Adipocyte (in vitro differentiated cells): ENCODE measurements around the gene ASTN2.

ENCODE experiments used
- DNase-seq: peaks from one replicate; pipeline ENCODE4 v3.0.0-alpha.2; 2015; ENCODE audit warnings: low read depth
- H3K27me3 ChIP-seq: replicated peaks from 2 replicates; pipeline ENCODE4 v1.7.0; 2013; ENCODE audit warnings: mild to moderate bottlenecking, low read length, moderate library complexity; ENCODE audit not compliant: control insufficient read depth, insufficient read depth
- H3K36me3 ChIP-seq: 2 replicates; pipeline ENCODE4 v1.7.0; 2013; ENCODE audit warnings: low read length, mild to moderate bottlenecking, moderate library complexity; ENCODE audit not compliant: control insufficient read depth, insufficient read depth, severe bottlenecking
- H3K4me1 ChIP-seq: 2 replicates; pipeline ENCODE4 v1.7.0; 2013; ENCODE audit warnings: mild to moderate bottlenecking, low read length, moderate library complexity; ENCODE audit not compliant: control insufficient read depth, insufficient read depth
- H3K4me3 ChIP-seq: 2 replicates; pipeline ENCODE4 v1.7.0; 2013; ENCODE audit warnings: mild to moderate bottlenecking, low read length, moderate library complexity
- H3K9ac ChIP-seq: 2 replicates; pipeline ENCODE4 v1.7.0; 2013; ENCODE audit warnings: mild to moderate bottlenecking, low read length, moderate library complexity
- H3K9me3 ChIP-seq: 2 replicates; pipeline ENCODE4 v1.7.0; 2013; ENCODE audit warnings: mild to moderate bottlenecking, low read length, moderate library complexity; ENCODE audit not compliant: control insufficient read depth

The ASTN2 gene

DNA sequence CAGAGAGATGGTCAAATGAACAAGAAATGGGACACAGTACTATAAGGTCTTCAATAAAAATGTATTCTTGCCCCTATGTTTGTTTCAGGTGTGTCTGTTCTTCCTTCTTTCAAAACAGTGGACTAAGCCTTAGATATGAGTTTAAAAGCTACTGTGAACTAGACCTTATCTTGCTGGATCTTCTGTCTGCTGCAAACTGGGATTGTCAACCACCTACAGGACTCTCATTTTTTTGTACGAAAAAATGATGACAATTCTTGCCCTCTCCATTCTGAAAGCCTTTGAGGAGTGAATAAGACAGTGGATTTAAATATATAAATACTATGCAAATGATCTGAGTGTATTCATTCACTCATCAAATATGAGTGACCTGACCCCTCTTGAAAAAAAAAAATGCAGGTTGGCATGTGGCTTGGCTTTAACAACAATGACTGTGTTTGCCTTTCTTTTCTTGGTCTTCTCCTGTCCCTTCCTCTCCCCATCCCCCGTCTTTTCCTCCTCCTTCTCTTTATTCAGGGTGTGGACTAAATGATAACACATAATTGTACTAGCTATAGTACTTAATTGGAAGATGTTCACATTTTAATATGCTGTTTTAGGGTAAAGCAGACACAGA is 963.2 kb downstream of the ASTN2 start:
- H3K4me1 ChIP-seq = peaks cover 35% of the 10 kb centered on the region
- H3K9ac ChIP-seq = no peak overlapping the region
- H3K27me3 ChIP-seq = no peaks in the 10 kb centered on the region
- no peak overlapping the region for H3K4me3 ChIP-seq
- H3K36me3 ChIP-seq = no peaks in the 10 kb centered on the region
- no peak for DNase-seq
- H3K9me3 ChIP-seq = peaks cover 4% of the 10 kb centered on the region

DNA sequence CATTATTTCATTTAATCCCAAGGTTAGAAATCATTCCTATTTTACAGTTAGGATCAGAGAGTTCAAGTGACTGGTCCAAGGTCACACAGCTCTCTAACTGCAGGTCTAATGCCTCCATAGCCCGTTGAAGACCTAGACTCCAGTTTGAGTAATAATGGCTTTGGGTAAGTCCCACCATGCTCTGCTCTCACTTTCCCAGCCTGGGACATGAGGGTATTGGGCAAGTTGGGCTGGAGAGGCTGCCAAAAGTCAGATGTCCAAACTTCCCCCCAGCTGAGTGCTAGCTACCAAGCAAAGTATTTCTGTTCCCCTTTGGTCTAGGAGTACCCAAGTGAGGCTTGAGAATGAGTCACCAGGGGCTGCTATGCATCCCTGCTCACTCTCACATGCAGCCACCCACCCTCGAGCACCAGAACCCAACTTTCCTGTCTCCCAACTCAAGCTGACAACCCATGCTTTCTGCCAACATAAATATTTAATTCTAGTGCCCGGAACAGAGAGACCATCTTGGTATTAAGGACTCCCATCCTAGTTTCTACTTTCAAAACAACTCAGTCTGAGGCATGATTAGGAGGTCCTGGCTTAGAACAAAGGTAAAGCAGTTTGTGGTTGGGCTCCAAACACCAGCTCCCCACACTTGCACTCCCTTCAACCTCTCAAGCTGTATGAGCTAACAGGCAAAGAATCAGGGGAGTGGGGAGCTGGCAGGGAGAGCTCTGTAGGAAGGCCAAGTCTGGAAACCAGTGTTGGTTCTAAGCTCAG is 964.3 kb downstream of the ASTN2 start:
- no peaks in the 10 kb centered on the region for H3K27me3 ChIP-seq
- H3K4me1 ChIP-seq = peaks cover 45% of the 10 kb centered on the region
- H3K9ac ChIP-seq = no peak overlapping the region
- no peaks in the 10 kb centered on the region for H3K36me3 ChIP-seq
- no peaks in the 10 kb centered on the region for H3K9me3 ChIP-seq
- DNase-seq = peak; percentile 90
- H3K4me3 ChIP-seq = no peak overlapping the region

DNA sequence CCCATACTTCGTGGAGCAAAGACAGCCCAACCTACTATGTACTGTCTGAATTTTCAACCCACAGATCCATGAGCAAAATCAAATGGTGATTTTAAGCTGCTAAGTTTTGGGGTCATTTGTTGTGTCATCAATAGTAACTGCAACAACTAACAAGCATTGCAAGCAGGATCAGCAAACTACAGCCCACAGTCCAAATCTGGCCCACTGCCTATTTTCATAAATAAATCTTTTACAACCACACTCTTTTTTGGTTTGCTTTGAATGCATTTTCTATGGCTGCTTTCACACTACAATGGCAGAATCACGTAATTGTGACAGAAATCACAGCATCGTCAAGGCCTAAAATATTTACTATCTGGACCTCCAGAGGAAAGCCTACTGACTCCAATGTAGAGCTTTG is 964.9 kb downstream of the ASTN2 start:
- Histone ChIP-seq H3K9me3 (no peaks in the 10 kb centered on the region), H3K4me3 (no peak overlapping the region), H3K36me3 (no peaks in the 10 kb centered on the region), H3K9ac (no peak overlapping the region), H3K27me3 (no peaks in the 10 kb centered on the region), H3K4me1 (peaks cover 48% of the 10 kb centered on the region)
- no peak for DNase-seq

DNA sequence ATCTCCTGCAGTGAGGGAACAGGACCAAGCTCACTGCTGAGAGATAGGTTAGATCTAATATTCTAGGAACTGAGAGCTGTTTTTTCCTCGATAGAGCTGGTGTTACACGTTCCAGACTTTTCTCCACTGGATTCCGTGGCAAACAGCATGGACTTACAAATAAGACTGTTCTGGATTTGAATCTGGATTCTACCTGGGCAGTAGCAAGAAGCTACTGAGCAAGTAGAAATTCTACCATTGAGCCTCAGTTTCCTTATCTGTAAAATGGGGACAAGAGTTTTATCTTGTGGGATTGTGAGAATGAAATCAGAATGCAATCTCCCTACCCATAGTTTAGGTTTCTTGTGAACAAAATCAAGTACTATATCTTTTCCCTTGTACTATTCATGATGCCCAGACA is 966.4 kb downstream of the ASTN2 start:
- Histone ChIP-seq H3K9me3 (no peaks in the 10 kb centered on the region), H3K27me3 (no peaks in the 10 kb centered on the region), H3K4me3 (no peak overlapping the region)

DNA sequence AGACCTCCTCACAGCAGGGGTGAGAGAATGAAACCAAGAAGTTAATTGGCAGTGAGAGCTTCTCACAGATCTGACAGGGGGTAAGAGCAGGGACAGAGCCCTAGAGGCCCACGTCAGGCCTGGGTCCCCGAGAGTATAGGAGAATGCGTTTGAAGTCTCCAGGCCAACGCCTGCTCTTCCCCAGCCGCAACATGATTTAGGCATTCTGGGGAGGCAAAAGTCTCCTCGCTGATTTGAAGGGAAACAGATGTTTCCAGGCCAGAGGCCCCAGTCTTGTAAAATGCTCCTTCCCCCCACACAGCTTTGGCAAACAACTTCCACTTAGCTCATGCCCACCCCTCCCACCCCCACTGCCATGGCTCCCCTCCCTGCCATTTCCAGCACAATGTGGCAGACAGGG is 966.9 kb downstream of the ASTN2 start:
- DNase-seq = no peak
- no peaks in the 10 kb centered on the region for H3K9me3 ChIP-seq
- H3K27me3 ChIP-seq = no peaks in the 10 kb centered on the region
- no peaks in the 10 kb centered on the region for H3K36me3 ChIP-seq
- no peak overlapping the region for H3K4me3 ChIP-seq
- no peak overlapping the region for H3K9ac ChIP-seq
- H3K4me1 ChIP-seq = peaks cover 40% of the 10 kb centered on the region

More for the DNA sequence above, 966.4 kb downstream of the ASTN2 start:
- Histone ChIP-seq H3K4me1 (peaks cover 43% of the 10 kb centered on the region), H3K9ac (no peak overlapping the region), H3K36me3 (no peaks in the 10 kb centered on the region)
- DNase-seq = no peak

DNA sequence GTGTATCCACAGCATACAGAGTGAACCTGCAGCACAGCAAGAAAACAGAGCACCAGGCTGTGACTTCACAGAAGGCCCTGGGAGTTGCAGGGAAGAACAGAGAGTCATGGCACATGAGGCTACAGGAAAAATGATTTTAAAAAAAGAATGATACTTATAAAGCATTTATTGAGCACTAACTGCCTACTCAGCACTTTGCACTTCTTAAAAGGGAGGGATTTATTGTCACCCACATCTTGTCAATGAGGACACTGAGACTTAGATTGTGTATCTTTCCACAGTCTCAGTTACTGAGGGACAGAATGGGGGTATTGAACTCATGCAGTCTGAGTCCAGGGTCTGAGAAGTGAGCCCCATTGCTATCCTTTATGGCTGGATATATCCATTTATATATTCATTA is 972.3 kb downstream of the ASTN2 start:
- H3K9ac ChIP-seq = no peak overlapping the region
- peaks cover 14% of the 10 kb centered on the region for H3K4me1 ChIP-seq
- H3K4me3 ChIP-seq = no peak overlapping the region
- no peaks in the 10 kb centered on the region for H3K36me3 ChIP-seq
- H3K27me3 ChIP-seq = no peaks in the 10 kb centered on the region
- no peaks in the 10 kb centered on the region for H3K9me3 ChIP-seq
- no peak for DNase-seq

DNA sequence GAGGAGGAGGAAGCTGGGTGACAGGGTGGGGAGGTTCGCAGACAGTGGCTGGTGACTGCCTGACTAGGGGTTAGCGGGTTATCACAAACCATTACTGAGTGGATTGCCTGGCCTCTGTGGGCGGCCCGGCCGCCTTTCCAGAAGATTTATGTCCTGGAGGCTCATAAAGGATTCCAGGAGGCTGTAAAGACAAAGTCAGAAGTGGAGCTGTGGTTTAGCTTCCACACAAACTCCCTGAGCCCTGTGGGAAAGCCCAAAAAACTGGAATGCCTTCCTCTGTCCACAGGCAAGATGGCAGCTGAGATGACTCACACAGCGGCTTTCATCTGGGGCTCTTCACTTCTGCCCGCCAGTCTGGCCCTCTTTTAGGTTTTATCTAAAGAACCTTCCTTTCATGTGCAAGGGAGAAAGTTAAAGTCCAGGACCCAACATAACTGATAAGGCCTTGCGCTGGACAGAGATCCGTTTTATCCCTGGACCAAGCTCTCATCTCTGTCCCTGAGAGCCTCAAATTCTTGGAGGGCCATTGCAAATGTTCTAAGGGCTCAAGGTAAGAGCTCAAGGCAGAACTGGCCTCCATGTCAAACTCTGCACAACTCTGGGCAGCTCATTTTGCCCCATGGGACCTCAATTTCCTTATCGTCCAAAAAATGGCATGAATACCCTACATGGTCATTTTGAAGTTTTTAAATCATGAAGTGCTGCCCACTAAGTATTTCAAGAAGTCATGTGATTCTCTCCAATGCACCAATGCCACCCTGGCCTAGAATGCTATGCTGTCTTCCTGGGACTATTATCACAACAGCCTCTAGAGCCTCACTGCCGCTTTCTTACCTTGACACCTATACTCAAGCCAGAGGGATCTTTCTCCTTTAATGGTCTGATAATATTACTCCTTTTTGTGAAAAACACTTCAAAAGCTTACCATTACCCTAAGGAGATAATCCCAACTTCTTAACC is 977.2 kb downstream of the ASTN2 start:
- Histone ChIP-seq H3K4me3 (no peak overlapping the region), H3K36me3 (no peaks in the 10 kb centered on the region), H3K4me1 (no peaks in the 10 kb centered on the region), H3K9me3 (no peaks in the 10 kb centered on the region), H3K9ac (no peak overlapping the region), H3K27me3 (no peaks in the 10 kb centered on the region)
- no peak for DNase-seq

DNA sequence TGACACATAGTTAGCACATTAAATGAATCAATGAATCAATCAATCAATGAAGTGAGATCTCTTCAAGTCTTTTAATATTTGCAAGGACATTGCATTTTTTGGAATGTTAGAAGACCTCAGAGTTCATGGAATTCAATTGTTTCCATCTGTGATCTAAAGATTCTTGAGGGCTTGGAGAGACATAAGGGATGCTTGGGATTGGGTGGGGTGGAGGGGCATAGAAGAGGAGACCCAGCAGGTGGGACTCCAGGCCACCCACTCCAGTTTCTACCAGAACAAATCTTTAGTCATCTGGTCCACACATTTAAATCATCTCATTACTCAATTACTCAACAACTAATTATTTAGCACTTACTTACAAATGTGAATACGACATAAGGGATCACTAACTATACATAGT is 978.7 kb downstream of the ASTN2 start:
- Histone ChIP-seq H3K36me3 (no peaks in the 10 kb centered on the region), H3K9ac (no peak overlapping the region), H3K9me3 (no peaks in the 10 kb centered on the region), H3K4me1 (no peaks in the 10 kb centered on the region), H3K4me3 (no peak overlapping the region), H3K27me3 (no peaks in the 10 kb centered on the region)
- no peak for DNase-seq

DNA sequence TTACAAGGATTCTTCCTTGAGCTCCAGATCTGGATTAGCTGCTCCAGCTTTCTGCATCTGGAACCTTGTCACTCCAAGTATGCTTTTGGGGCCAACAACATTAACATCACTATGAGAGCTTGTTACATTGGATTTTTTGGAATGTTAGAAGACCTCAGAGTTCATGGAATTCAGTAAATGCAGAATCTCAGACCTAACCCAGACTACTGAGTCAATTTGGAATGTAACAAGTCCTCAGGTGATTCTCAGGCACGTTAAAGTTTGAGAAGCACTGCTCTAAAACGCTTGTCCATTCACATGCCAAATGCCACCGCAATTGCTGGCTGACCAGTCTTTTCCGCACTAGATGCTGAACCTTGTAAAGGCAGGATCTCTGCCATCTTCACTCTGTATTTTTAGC is 979.2 kb downstream of the ASTN2 start:
- DNase-seq = peak; percentile 21
- Histone ChIP-seq H3K9me3 (no peaks in the 10 kb centered on the region), H3K4me1 (no peaks in the 10 kb centered on the region), H3K27me3 (no peaks in the 10 kb centered on the region), H3K9ac (no peak overlapping the region), H3K4me3 (no peak overlapping the region), H3K36me3 (no peaks in the 10 kb centered on the region)

DNA sequence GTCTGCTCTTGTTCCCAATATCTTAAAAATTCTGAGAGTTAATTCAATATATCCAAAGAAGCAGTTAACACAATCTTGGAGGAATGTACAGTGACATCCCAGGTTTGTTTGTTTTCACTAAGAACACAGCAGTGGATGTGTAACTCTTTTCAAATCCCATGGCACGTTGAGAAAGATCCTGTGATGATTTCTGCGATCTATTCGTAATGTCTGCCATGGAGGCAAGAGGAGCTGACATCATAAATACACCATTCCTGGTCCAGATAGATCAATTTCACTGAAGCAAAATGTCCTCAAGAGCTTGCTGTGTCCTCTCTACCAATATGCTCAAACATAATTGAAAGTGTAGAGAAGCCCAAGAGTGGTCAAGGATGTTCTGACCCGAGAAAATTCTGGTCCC is 980.5 kb downstream of the ASTN2 start:
- DNase-seq = no peak
- H3K9me3 ChIP-seq = no peaks in the 10 kb centered on the region
- no peaks in the 10 kb centered on the region for H3K27me3 ChIP-seq
- H3K9ac ChIP-seq = no peak overlapping the region
- H3K4me1 ChIP-seq = no peaks in the 10 kb centered on the region
- no peaks in the 10 kb centered on the region for H3K36me3 ChIP-seq
- no peak overlapping the region for H3K4me3 ChIP-seq

DNA sequence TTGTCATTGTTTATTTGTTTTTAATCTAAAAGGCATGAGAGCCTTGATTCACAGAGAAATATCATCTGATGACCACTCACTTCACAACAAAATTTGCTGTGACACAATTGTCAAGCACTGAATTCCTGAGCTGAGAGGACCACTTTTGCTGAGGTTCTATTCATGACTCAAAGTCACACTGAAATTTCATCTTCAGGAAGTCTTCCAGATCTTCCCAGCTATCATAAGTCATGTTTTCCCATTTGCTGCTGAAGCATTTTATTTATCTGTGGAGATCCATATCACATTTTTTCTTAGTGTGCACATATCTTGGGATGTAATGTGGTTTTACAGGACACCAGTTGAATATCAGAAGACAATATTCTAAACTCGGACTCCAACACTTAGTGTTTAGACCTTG is 982.8 kb downstream of the ASTN2 start:
- H3K27me3 ChIP-seq = no peaks in the 10 kb centered on the region
- DNase-seq = no peak
- no peaks in the 10 kb centered on the region for H3K36me3 ChIP-seq
- H3K9ac ChIP-seq = no peak overlapping the region
- no peaks in the 10 kb centered on the region for H3K9me3 ChIP-seq
- H3K4me1 ChIP-seq = no peaks in the 10 kb centered on the region
- H3K4me3 ChIP-seq = no peak overlapping the region
